Measurements from ENCODE around the gene SAXO1. TPM values are rescaled to one million over a fixed set of nuclear protein-coding genes. Genes with fewer than 3 reads are reported as not detected.

SAXO1 gene
- total RNA-seq, 1 donor from 2014 or later, result not detected

GRCh38 chr9:18889550-18889949, 143.5 kb downstream of the SAXO1 start:
- H3K4me3 Mint-ChIP-seq (ENCODE audit: unreplicated experiment), result no peak overlapping the region
- H3K27me3 Mint-ChIP-seq (ENCODE audit: unreplicated experiment), result peaks cover 4% of the 10 kb centered on the region
- no peak for DNase-seq (ENCODE audit: low spot score)
- TF ChIP-seq, protein P1, sequence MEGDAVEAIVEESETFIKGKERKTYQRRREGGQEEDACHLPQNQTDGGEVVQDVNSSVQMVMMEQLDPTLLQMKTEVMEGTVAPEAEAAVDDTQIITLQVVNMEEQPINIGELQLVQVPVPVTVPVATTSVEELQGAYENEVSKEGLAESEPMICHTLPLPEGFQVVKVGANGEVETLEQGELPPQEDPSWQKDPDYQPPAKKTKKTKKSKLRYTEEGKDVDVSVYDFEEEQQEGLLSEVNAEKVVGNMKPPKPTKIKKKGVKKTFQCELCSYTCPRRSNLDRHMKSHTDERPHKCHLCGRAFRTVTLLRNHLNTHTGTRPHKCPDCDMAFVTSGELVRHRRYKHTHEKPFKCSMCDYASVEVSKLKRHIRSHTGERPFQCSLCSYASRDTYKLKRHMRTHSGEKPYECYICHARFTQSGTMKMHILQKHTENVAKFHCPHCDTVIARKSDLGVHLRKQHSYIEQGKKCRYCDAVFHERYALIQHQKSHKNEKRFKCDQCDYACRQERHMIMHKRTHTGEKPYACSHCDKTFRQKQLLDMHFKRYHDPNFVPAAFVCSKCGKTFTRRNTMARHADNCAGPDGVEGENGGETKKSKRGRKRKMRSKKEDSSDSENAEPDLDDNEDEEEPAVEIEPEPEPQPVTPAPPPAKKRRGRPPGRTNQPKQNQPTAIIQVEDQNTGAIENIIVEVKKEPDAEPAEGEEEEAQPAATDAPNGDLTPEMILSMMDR (IDR thresholded peaks at IDR 0.05; ENCODE audit: unreplicated experiment), result no peak
- H3K36me3 Mint-ChIP-seq (ENCODE audit: low read depth, unreplicated experiment), result no peaks in the 10 kb centered on the region
- H3K27ac Mint-ChIP-seq (ENCODE audit: unreplicated experiment), result no peak overlapping the region
- H3K9me3 Mint-ChIP-seq (ENCODE audit: unreplicated experiment), result no peaks in the 10 kb centered on the region
- H3K4me1 Mint-ChIP-seq (ENCODE audit: unreplicated experiment), result no peaks in the 10 kb centered on the region

- H3K4me3 Mint-ChIP-seq (ENCODE audit: unreplicated experiment), result no peak overlapping the region
- peaks cover 4% of the 10 kb centered on the region for H3K36me3 Mint-ChIP-seq (ENCODE audit: low read depth, unreplicated experiment)
- peaks cover 4% of the 10 kb centered on the region for H3K9me3 Mint-ChIP-seq (ENCODE audit: unreplicated experiment)
- H3K27me3 Mint-ChIP-seq (ENCODE audit: unreplicated experiment), result peaks cover 6% of the 10 kb centered on the region
- TF ChIP-seq, protein P1 (IDR thresholded peaks at IDR 0.05; ENCODE audit: unreplicated experiment), result no peak
- H3K27ac Mint-ChIP-seq (ENCODE audit: unreplicated experiment), result no peak overlapping the region
- no peak for DNase-seq (ENCODE audit: low spot score)
- no peaks in the 10 kb centered on the region for H3K4me1 Mint-ChIP-seq (ENCODE audit: unreplicated experiment)
Observed at GRCh38 chr9:18888290-18888689, 144.7 kb downstream of the SAXO1 start.

GRCh38 chr9:18887546-18887945, 145.5 kb downstream of the SAXO1 start:
- Mint-ChIP-seq H3K27me3 (ENCODE audit: unreplicated experiment) (peaks cover 6% of the 10 kb centered on the region), H3K9me3 (ENCODE audit: unreplicated experiment) (peaks cover 7% of the 10 kb centered on the region), H3K27ac (ENCODE audit: unreplicated experiment) (no peak overlapping the region)

GRCh38 chr9:18881758-18882157, 151.3 kb downstream of the SAXO1 start:
- DNase-seq (ENCODE audit: low spot score), result no peak
- TF ChIP-seq, protein P1 (IDR thresholded peaks at IDR 0.05; ENCODE audit: unreplicated experiment), result no peak
- Mint-ChIP-seq H3K36me3 (ENCODE audit: low read depth, unreplicated experiment) (peaks cover 8% of the 10 kb centered on the region), H3K27ac (ENCODE audit: unreplicated experiment) (no peak overlapping the region), H3K4me1 (ENCODE audit: unreplicated experiment) (no peaks in the 10 kb centered on the region), H3K9me3 (ENCODE audit: unreplicated experiment) (peaks cover 7% of the 10 kb centered on the region), H3K27me3 (ENCODE audit: unreplicated experiment) (peaks cover 5% of the 10 kb centered on the region), H3K4me3 (ENCODE audit: unreplicated experiment) (no peak overlapping the region)

More at GRCh38 chr9:18887546-18887945, 145.5 kb downstream of the SAXO1 start:
- no peaks in the 10 kb centered on the region for H3K4me1 Mint-ChIP-seq (ENCODE audit: unreplicated experiment)
- H3K36me3 Mint-ChIP-seq (ENCODE audit: low read depth, unreplicated experiment), result peaks cover 8% of the 10 kb centered on the region
- H3K4me3 Mint-ChIP-seq (ENCODE audit: unreplicated experiment), result no peak overlapping the region
- TF ChIP-seq, protein P1 (IDR thresholded peaks at IDR 0.05; ENCODE audit: unreplicated experiment), result no peak
- DNase-seq (ENCODE audit: low spot score), result no peak

DNA sequence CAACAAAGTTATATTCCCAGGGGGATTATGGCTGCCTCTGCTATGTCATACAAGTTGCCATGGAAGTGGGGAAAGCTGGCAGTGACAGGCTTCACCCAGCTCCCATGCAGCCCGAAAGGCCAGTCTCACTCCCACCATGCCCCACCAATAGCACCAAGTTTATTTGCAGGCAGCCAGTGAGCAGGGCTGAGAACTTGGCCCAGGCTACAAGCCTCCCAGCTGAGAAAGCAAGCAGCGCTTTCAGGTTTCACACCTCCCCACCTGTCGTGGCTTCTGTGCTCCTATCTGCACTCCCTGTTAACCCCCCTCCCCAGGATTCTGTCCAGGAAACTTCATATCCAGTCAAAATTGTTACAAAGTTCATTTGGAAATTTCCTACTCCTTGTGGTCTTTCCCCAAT, 155.0 kb downstream of the SAXO1 start:
- H3K4me3 Mint-ChIP-seq (ENCODE audit: unreplicated experiment), result no peak overlapping the region
- H3K27me3 Mint-ChIP-seq (ENCODE audit: unreplicated experiment), result peaks cover 2% of the 10 kb centered on the region
- DNase-seq (ENCODE audit: low spot score), result no peak
- H3K9me3 Mint-ChIP-seq (ENCODE audit: unreplicated experiment), result peaks cover under 1% of the 10 kb centered on the region
- no peak overlapping the region for H3K27ac Mint-ChIP-seq (ENCODE audit: unreplicated experiment)
- TF ChIP-seq, protein P1 (IDR thresholded peaks at IDR 0.05; ENCODE audit: unreplicated experiment), result no peak
- H3K36me3 Mint-ChIP-seq (ENCODE audit: low read depth, unreplicated experiment), result peaks cover 1% of the 10 kb centered on the region
- H3K4me1 Mint-ChIP-seq (ENCODE audit: unreplicated experiment), result no peaks in the 10 kb centered on the region

Other genes starting within 250 kb of the SAXO1 start
- gene RRAGA, start 16.2 kb upstream of the SAXO1 start, total RNA-seq (ENCODE audit: unreplicated experiment), result 95.8 TPM
- 19.0 TPM for gene HAUS6, start 69.7 kb upstream of the SAXO1 start, total RNA-seq (ENCODE audit: unreplicated experiment)
- 60.0 TPM for gene PLIN2, start 94.3 kb upstream of the SAXO1 start, total RNA-seq (ENCODE audit: unreplicated experiment)
- gene DENND4C, start 197.5 kb upstream of the SAXO1 start, total RNA-seq (ENCODE audit: unreplicated experiment), result 35.6 TPM

Data from endothelial cell (in vitro differentiated cells).